Activated T-cell treated with anti-CD3 and anti-CD28 coated beads for 24 hours (primary cell): ENCODE results near the gene GABRB2.
"Not testable (repeated sequence)": the region's sequence is repeated elsewhere in the genome, so short reads cannot be mapped to it uniquely, and the experiment has no call there.

Experiments used
- DNase-seq: peaks from one replicate; pipeline ENCODE4 v3.0.0-alpha.2; 2020; ENCODE audit warnings: low read depth

GABRB2 gene

GRCh38 chr5:161299053-161299452, 247.5 kb downstream of the GABRB2 start:
- no peak for DNase-seq

GRCh38 chr5:161297388-161297787, 249.1 kb downstream of the GABRB2 start:
- DNase-seq, result not testable (repeated sequence)

- DNase-seq, result no peak
Observed at GRCh38 chr5:161295721-161296250, 250.7 kb downstream of the GABRB2 start.

GRCh38 chr5:161288071-161288470, 258.5 kb downstream of the GABRB2 start:
- DNase-seq, result no peak

- DNase-seq, result no peak
Observed at GRCh38 chr5:161287436-161287835, 259.1 kb downstream of the GABRB2 start.

- DNase-seq, result no peak
Observed at GRCh38 chr5:161286066-161286655, 260.4 kb downstream of the GABRB2 start.

GRCh38 chr5:161284445-161284844, 262.1 kb downstream of the GABRB2 start:
- no peak for DNase-seq

GRCh38 chr5:161283296-161283695, 263.2 kb downstream of the GABRB2 start:
- no peak for DNase-seq

- no peak for DNase-seq
Observed at GRCh38 chr5:161278739-161279660, 267.5 kb downstream of the GABRB2 start.

- DNase-seq, result no peak
Observed at GRCh38 chr5:161277011-161277410, 269.5 kb downstream of the GABRB2 start.

GRCh38 chr5:161274951-161275350, 271.6 kb downstream of the GABRB2 start:
- DNase-seq, result no peak

GRCh38 chr5:161273410-161273809, 273.1 kb downstream of the GABRB2 start:
- no peak for DNase-seq

GRCh38 chr5:161271816-161272215, 274.7 kb downstream of the GABRB2 start:
- no peak for DNase-seq

- no peak for DNase-seq
Observed at GRCh38 chr5:161269125-161269524, 277.4 kb downstream of the GABRB2 start.

GRCh38 chr5:161266954-161267353, 279.6 kb downstream of the GABRB2 start:
- no peak for DNase-seq

- no peak for DNase-seq
Observed at GRCh38 chr5:161265006-161265405, 281.5 kb downstream of the GABRB2 start.

- no peak for DNase-seq
Observed at GRCh38 chr5:161263191-161263590, 283.3 kb downstream of the GABRB2 start.

- no peak for DNase-seq
Observed at GRCh38 chr5:161261668-161262323, 284.7 kb downstream of the GABRB2 start.

- DNase-seq, result no peak
Observed at GRCh38 chr5:161258438-161258837, 288.1 kb downstream of the GABRB2 start.

GRCh38 chr5:161256957-161257356, 289.6 kb downstream of the GABRB2 start:
- DNase-seq, result no peak

GRCh38 chr5:161252955-161253354, 293.6 kb downstream of the GABRB2 start:
- DNase-seq, result not testable (repeated sequence)

GRCh38 chr5:161246749-161247148, 299.8 kb downstream of the GABRB2 start:
- no peak for DNase-seq

GRCh38 chr5:161245846-161246245, 300.7 kb downstream of the GABRB2 start:
- not testable (repeated sequence) for DNase-seq
